MM.1S (cell line): ENCODE results near the gene SERPINB1.

Source experiments
- DNase-seq: peaks from one replicate; pipeline ENCODE4 v3.0.0-alpha.2; 2015
- H2AFZ ChIP-seq: fragments of 300-600 bp; sonication (generic); 2 replicates; pipeline ENCODE4 v1.6.0; 2016; ENCODE audit warnings: antibody characterized with exemption, low read length
- H3F3A ChIP-seq: fragments of 300-600 bp; sonication (generic); 2 replicates; pipeline ENCODE4 v1.6.1; 2016; ENCODE audit warnings: mild to moderate bottlenecking, antibody characterized with exemption, low read length, moderate library complexity, mixed read lengths; ENCODE audit not compliant: insufficient read depth
- H3K27ac ChIP-seq: fragments of 300-600 bp; sonication (generic); 2 replicates; pipeline ENCODE4 v1.5.1; 2016; ENCODE audit warnings: mild to moderate bottlenecking, low read length
- H3K27me3 ChIP-seq: fragments of 300-600 bp; sonication (generic); replicated peaks from 2 replicates; pipeline ENCODE4 v1.6.0; 2016; ENCODE audit warnings: low read length; ENCODE audit not compliant: insufficient read depth
- H3K36me3 ChIP-seq: fragments of 300-600 bp; sonication (generic); replicated peaks from 2 replicates; pipeline ENCODE4 v1.6.1; 2016; ENCODE audit warnings: mild to moderate bottlenecking, low read length, mixed read lengths; ENCODE audit not compliant: insufficient read depth
- H3K4me1 ChIP-seq: fragments of 300-600 bp; sonication (generic); 2 replicates; pipeline ENCODE4 v1.6.1; 2016; ENCODE audit warnings: low read length, mixed read lengths
- H3K4me2 ChIP-seq: fragments of 300-600 bp; sonication (generic); 2 replicates; pipeline ENCODE4 v1.6.0; 2016; ENCODE audit warnings: low read depth, low read length
- H3K4me3 ChIP-seq: fragments of 300-600 bp; sonication (generic); 2 replicates; pipeline ENCODE4 v1.5.1; 2016; ENCODE audit warnings: low read length, mixed read lengths
- H3K79me2 ChIP-seq: fragments of 300-600 bp; sonication (generic); 2 replicates; pipeline ENCODE4 v1.6.1; 2016; ENCODE audit warnings: mixed run types, low read length, mixed read lengths
- H3K9ac ChIP-seq: fragments of 300-600 bp; sonication (generic); 2 replicates; pipeline ENCODE4 v1.6.1; 2016; ENCODE audit warnings: low read length, mixed read lengths
- H3K9me2 ChIP-seq: fragments of 300-600 bp; sonication (generic); replicated peaks from 2 replicates; pipeline ENCODE4 v1.6.1; 2016; ENCODE audit warnings: mild to moderate bottlenecking, low read length, mixed read lengths; ENCODE audit not compliant: insufficient read depth
- H3K9me3 ChIP-seq: fragments of 300-600 bp; sonication (generic); replicated peaks from 2 replicates; pipeline ENCODE4 v1.6.1; 2016; ENCODE audit warnings: mild to moderate bottlenecking, low read length, mixed read lengths; ENCODE audit not compliant: insufficient read depth
- H4K20me1 ChIP-seq: fragments of 300-600 bp; sonication (generic); 2 replicates; pipeline ENCODE4 v1.6.1; 2016; ENCODE audit warnings: mild to moderate bottlenecking, low read length, moderate library complexity, mixed read lengths; ENCODE audit not compliant: insufficient read depth
- CTCF ChIP-seq: fragments of 300-600 bp; sonication (generic); IDR thresholded peaks from 2 replicates; pipeline ENCODE4 v1.5.1; 2016; ENCODE audit warnings: antibody characterized with exemption, low read length, mixed read lengths
- EZH2 ChIP-seq: fragments of 300-600 bp; sonication (generic); optimal IDR thresholded peaks from 2 replicates; pipeline ENCODE3; 2017; ENCODE audit warnings: low read depth, mild to moderate bottlenecking, antibody characterized with exemption, low read length, mixed read lengths
- EZH2phosphoT487 ChIP-seq: fragments of 300-600 bp; sonication (generic); IDR thresholded peaks from 2 replicates; pipeline ENCODE4 v1.6.1; 2018; ENCODE audit warnings: antibody characterized with exemption, low read length

The SERPINB1 gene

GRCh38 chr6:2850538-2851113 is 9.0 kb upstream of the SERPINB1 start:
- Histone ChIP-seq H3K4me1 (peaks cover 14% of the 10 kb centered on the region), H3K9me3 (no peaks in the 10 kb centered on the region), H3K79me2 (no peaks in the 10 kb centered on the region), H3K9ac (no peak overlapping the region), H2AFZ (no peak overlapping the region), H3K36me3 (no peaks in the 10 kb centered on the region), H3K27ac (no peak overlapping the region), H3K4me2 (no peak overlapping the region), H3K9me2 (no peaks in the 10 kb centered on the region), H3K27me3 (no peaks in the 10 kb centered on the region), H3K4me3 (no peak overlapping the region), H3F3A (peaks cover 5% of the 10 kb centered on the region; the same call in 1 of the 2 replicates), H4K20me1 (no peaks in the 10 kb centered on the region)
- DNase-seq: no peak
- TF ChIP-seq CTCF (no peak), EZH2phosphoT487 (no peak), EZH2 (no peak)

GRCh38 chr6:2848851-2849250 is 7.2 kb upstream of the SERPINB1 start:
- H3K9me2 ChIP-seq: no peaks in the 10 kb centered on the region
- H3K36me3 ChIP-seq: no peaks in the 10 kb centered on the region
- no peak overlapping the region for H3K9ac ChIP-seq
- no peaks in the 10 kb centered on the region for H3K79me2 ChIP-seq
- peak; percentile 75 for DNase-seq
- H3F3A ChIP-seq: peaks cover 5% of the 10 kb centered on the region; the same call in 1 of the 2 replicates
- peaks cover 14% of the 10 kb centered on the region for H3K4me1 ChIP-seq
- no peak overlapping the region for H3K4me3 ChIP-seq
- no peak overlapping the region for H3K27ac ChIP-seq
- TF ChIP-seq EZH2phosphoT487 (no peak), EZH2 (no peak), CTCF (no peak)
- H2AFZ ChIP-seq: no peak overlapping the region; the same call in 1 of the 2 replicates
- H4K20me1 ChIP-seq: no peaks in the 10 kb centered on the region
- no peaks in the 10 kb centered on the region for H3K9me3 ChIP-seq
- no peaks in the 10 kb centered on the region for H3K27me3 ChIP-seq
- H3K4me2 ChIP-seq: 0 out of 2 replicates have a peak overlapping the region, but pooled peaks have one; percentile 12

GRCh38 chr6:2845880-2846208 is 4.2 kb upstream of the SERPINB1 start:
- H3K4me1 ChIP-seq: peaks cover 22% of the 10 kb centered on the region
- peak overlapping the region; percentile 30; the same call in 1 of the 2 replicates for H3K4me2 ChIP-seq
- peaks cover 5% of the 10 kb centered on the region; the same call in 1 of the 2 replicates for H3F3A ChIP-seq
- no peaks in the 10 kb centered on the region for H3K9me2 ChIP-seq
- H3K27me3 ChIP-seq: no peaks in the 10 kb centered on the region
- H2AFZ ChIP-seq: no peak overlapping the region
- H3K4me3 ChIP-seq: peak overlapping the region; percentile 11; the same call in 1 of the 2 replicates
- H3K9me3 ChIP-seq: no peaks in the 10 kb centered on the region
- H3K9ac ChIP-seq: no peak overlapping the region
- DNase-seq: no peak
- no peaks in the 10 kb centered on the region for H4K20me1 ChIP-seq
- H3K79me2 ChIP-seq: no peaks in the 10 kb centered on the region
- TF ChIP-seq CTCF: no peak
- TF ChIP-seq EZH2: no peak
- no peak for TF ChIP-seq EZH2phosphoT487
- no peaks in the 10 kb centered on the region for H3K36me3 ChIP-seq
- H3K27ac ChIP-seq: no peak overlapping the region
